DND-41 (cell line): Measurements from ENCODE around the gene TEDC2.

Experiments used
- CTCF ChIP-seq: IDR thresholded peaks from 2 replicates; pipeline ENCODE4 v1.5.1; 2012; ENCODE audit warnings: borderline replicate concordance, low read length, moderate library complexity, mild to moderate bottlenecking; ENCODE audit not compliant: poor library complexity, severe bottlenecking; ENCODE audit errors: extremely low read depth
- EZH2 ChIP-seq: IDR thresholded peaks from 3 replicates; pipeline ENCODE4 v1.6.1; 2012; ENCODE audit warnings: borderline replicate concordance, low read depth, mild to moderate bottlenecking, moderate library complexity, low read length, inconsistent platforms; ENCODE audit not compliant: severe bottlenecking

- TF ChIP-seq CTCF (no peak), EZH2 (no peak)
Measured at GRCh38 chr16:2478279-2478678, 18.4 kb downstream of the TEDC2 start.
